Activated CD4-positive, alpha-beta memory T cell treated with anti-CD3 and anti-CD28 coated beads, Interleukin-2, amount 10 ng/mL, durations not matched to agents 7 days and 5 days (primary cell): ENCODE data around the gene RAB11B. TPM values are rescaled to one million over a fixed set of nuclear protein-coding genes. Genes with fewer than 3 reads are reported as not detected.
"Not testable (repeated sequence)": the region's sequence is repeated elsewhere in the genome, so short reads cannot be mapped to it uniquely, and the experiment has no call there.

ENCODE experiments used
- CTCF ChIA-PET: fragments of 350-600 bp; sonication (Branson Sonifier 250); formaldehyde crosslinking; loops from one replicate; lab custom pipeline; 2021; ENCODE audit warnings: antibody characterized with exemption, inconsistent platforms; lab: Charles Lee
- POLR2A ChIA-PET: fragments of 350-600 bp; sonication (Branson Sonifier 250); formaldehyde crosslinking; loops from one replicate; lab custom pipeline; 2021; ENCODE audit warnings: antibody characterized with exemption; lab: Charles Lee
- DNase-seq: peaks from one replicate; pipeline ENCODE4 v3.0.0-alpha.2; 2020
- H3K27ac Mint-ChIP-seq: one replicate; pipeline ENCODE4 v1.8.0; 2021; ENCODE audit warnings: mild to moderate bottlenecking, mixed read lengths
- H3K27me3 Mint-ChIP-seq: one replicate; pipeline ENCODE4 v1.8.0; 2021; ENCODE audit warnings: mixed read lengths
- H3K36me3 Mint-ChIP-seq: one replicate; pipeline ENCODE4 v1.8.0; 2021; ENCODE audit warnings: low read depth, mixed read lengths
- H3K4me1 Mint-ChIP-seq: one replicate; pipeline ENCODE4 v1.8.0; 2021; ENCODE audit warnings: mixed read lengths
- H3K4me3 Mint-ChIP-seq: one replicate; pipeline ENCODE4 v1.8.0; 2021; ENCODE audit warnings: mild to moderate bottlenecking, mixed read lengths
- H3K9me3 Mint-ChIP-seq: one replicate; pipeline ENCODE4 v1.8.0; 2021; ENCODE audit warnings: mixed read lengths
- total RNA-seq, 2 experiments: library from RNA; stranded (reverse); gene quantifications; one replicate each; pipeline ENCODE4 v1.2.3, GENCODE V29; 2021

Gene RAB11B
- total RNA-seq, 2 experiments from 2014 or later = 90.9 to 93.7 TPM

- Mint-ChIP-seq H3K27ac (no peak overlapping the region), H3K4me3 (no peak overlapping the region), H3K4me1 (no peaks in the 10 kb centered on the region), H3K36me3 (peaks cover 7% of the 10 kb centered on the region), H3K9me3 (no peaks in the 10 kb centered on the region), H3K27me3 (no peaks in the 10 kb centered on the region)
- no peak for DNase-seq
- CTCF ChIA-PET = no interaction called here
- POLR2A ChIA-PET = no interaction called here
These were observed 36.1 kb downstream of the RAB11B start for GRCh38 chr19:8426283-8426682.

- no peak for DNase-seq
- H3K27me3 Mint-ChIP-seq = no peaks in the 10 kb centered on the region
- no peaks in the 10 kb centered on the region for H3K4me1 Mint-ChIP-seq
- POLR2A ChIA-PET = interaction anchor here (0.7 kb wide), 1 partner anchor 59 kb away, joined by 3 read pairs; no protein-coding TSS in a partner anchor
- no peaks in the 10 kb centered on the region for H3K9me3 Mint-ChIP-seq
- no peak overlapping the region for H3K27ac Mint-ChIP-seq
- H3K4me3 Mint-ChIP-seq = no peak overlapping the region
- H3K36me3 Mint-ChIP-seq = peaks cover 4% of the 10 kb centered on the region
- CTCF ChIA-PET = no interaction called here
These were observed 38.9 kb downstream of the RAB11B start for GRCh38 chr19:8429044-8429443.

- no peak for DNase-seq
- Mint-ChIP-seq H3K27me3 (no peaks in the 10 kb centered on the region), H3K4me1 (no peaks in the 10 kb centered on the region), H3K36me3 (peaks cover 4% of the 10 kb centered on the region), H3K9me3 (no peaks in the 10 kb centered on the region), H3K4me3 (no peak overlapping the region), H3K27ac (no peak overlapping the region)
- ChIA-PET CTCF (no interaction called here), POLR2A (interaction anchor here (0.7 kb wide), 1 partner anchor 60 kb away, joined by 3 read pairs; no protein-coding TSS in a partner anchor)
These were observed 39.7 kb downstream of the RAB11B start for GRCh38 chr19:8429826-8430225.

- Mint-ChIP-seq H3K36me3 (peaks cover 4% of the 10 kb centered on the region), H3K27ac (no peak overlapping the region), H3K4me3 (no peak overlapping the region), H3K9me3 (no peaks in the 10 kb centered on the region), H3K27me3 (no peaks in the 10 kb centered on the region), H3K4me1 (peaks cover 1% of the 10 kb centered on the region)
- POLR2A ChIA-PET = no interaction called here
- CTCF ChIA-PET = no interaction called here
- no peak for DNase-seq
These were observed 40.5 kb downstream of the RAB11B start for GRCh38 chr19:8430650-8431049.

- no peak overlapping the region for H3K27ac Mint-ChIP-seq
- no peak overlapping the region for H3K4me3 Mint-ChIP-seq
- no peaks in the 10 kb centered on the region for H3K27me3 Mint-ChIP-seq
- peaks cover 4% of the 10 kb centered on the region for H3K4me1 Mint-ChIP-seq
- H3K9me3 Mint-ChIP-seq = no peaks in the 10 kb centered on the region
- H3K36me3 Mint-ChIP-seq = no peaks in the 10 kb centered on the region
- no peak for DNase-seq
- ChIA-PET CTCF (interaction anchor here (0.9 to 1.9 kb wide), 2 partner anchors 23 to 85 kb away, joined by 4 to 5 read pairs; no protein-coding TSS in a partner anchor), POLR2A (no interaction called here)
These were observed 48.1 kb downstream of the RAB11B start for GRCh38 chr19:8438236-8438635.

DNA sequence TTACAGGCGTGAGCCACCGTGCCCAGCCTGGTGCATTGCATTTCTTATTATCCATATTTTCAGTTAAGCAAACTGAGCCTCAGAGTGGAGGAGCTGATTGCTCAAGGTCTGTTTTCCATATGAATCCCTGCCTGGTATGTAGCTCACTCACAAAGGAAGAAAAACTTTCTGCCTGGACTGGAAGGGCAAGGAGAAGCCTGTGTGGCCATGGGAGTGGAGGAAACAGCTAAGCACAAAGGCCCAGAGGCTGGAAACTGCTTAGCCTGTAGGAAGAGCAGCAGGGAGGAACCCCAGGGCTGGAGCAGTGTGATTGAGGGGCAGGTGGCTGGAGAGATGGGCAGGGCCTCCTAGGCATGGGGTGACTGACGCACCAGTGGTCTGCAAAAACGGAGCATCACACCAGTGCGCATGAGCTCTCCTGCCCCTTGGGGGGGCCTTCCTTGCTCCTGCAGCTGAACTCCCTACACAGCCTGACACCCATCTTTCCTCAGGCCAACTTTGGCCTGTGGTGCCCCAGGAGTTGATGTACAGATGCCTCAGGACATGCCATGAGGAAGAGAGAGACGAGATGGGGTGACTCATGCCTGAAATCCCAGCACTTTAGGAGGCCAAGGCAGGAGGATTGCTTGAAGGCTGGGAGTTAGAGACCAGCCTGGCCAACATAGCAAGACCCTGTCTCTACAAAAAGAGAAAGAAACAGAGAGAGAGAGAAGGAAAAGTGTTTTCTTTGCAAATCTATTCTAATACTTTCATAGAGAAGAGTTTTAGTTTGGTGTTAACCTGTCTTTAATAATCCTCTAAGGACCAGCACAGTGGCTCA lies 51.8 kb downstream of the RAB11B start:
- no peaks in the 10 kb centered on the region for H3K9me3 Mint-ChIP-seq
- H3K27me3 Mint-ChIP-seq = no peaks in the 10 kb centered on the region
- peaks cover 19% of the 10 kb centered on the region for H3K4me1 Mint-ChIP-seq
- H3K27ac Mint-ChIP-seq = no peak overlapping the region
- POLR2A ChIA-PET = interaction anchor here (0.6 kb wide), 1 partner anchor 72 kb away, joined by 3 read pairs; the partner anchor contains the start of gene ZNF414
- no peak for DNase-seq
- no peak overlapping the region for H3K4me3 Mint-ChIP-seq
- CTCF ChIA-PET = interaction anchor here (0.6 kb wide), 1 partner anchor 100 kb away, joined by 3 read pairs; no protein-coding TSS in a partner anchor
- H3K36me3 Mint-ChIP-seq = peaks cover 15% of the 10 kb centered on the region

- H3K9me3 Mint-ChIP-seq, DNase-seq, H3K27me3 Mint-ChIP-seq: not testable (repeated sequence)
- peaks cover 28% of the 10 kb centered on the region for H3K36me3 Mint-ChIP-seq
- H3K27ac Mint-ChIP-seq = peak overlapping the region; percentile 96
- H3K4me3 Mint-ChIP-seq = peak overlapping the region; percentile 90
- H3K4me1 Mint-ChIP-seq = peaks cover 35% of the 10 kb centered on the region
- ChIA-PET CTCF (interaction anchor here (0.6 to 2.9 kb wide), 7 partner anchors 9 to 169 kb away, joined by 3 to 18 read pairs (median 4); partner anchors contain the start of genes MARCHF2 and ZNF414), POLR2A (interaction anchor here (0.6 to 5.4 kb wide), 21 partner anchors 8 to 133 kb away, joined by 3 to 50 read pairs (median 6); partner anchors contain the start of genes MARCHF2, MYO1F, NDUFA7 and RAB11B)
These were observed 54.0 kb downstream of the RAB11B start for GRCh38 chr19:8444140-8444676.

DNA sequence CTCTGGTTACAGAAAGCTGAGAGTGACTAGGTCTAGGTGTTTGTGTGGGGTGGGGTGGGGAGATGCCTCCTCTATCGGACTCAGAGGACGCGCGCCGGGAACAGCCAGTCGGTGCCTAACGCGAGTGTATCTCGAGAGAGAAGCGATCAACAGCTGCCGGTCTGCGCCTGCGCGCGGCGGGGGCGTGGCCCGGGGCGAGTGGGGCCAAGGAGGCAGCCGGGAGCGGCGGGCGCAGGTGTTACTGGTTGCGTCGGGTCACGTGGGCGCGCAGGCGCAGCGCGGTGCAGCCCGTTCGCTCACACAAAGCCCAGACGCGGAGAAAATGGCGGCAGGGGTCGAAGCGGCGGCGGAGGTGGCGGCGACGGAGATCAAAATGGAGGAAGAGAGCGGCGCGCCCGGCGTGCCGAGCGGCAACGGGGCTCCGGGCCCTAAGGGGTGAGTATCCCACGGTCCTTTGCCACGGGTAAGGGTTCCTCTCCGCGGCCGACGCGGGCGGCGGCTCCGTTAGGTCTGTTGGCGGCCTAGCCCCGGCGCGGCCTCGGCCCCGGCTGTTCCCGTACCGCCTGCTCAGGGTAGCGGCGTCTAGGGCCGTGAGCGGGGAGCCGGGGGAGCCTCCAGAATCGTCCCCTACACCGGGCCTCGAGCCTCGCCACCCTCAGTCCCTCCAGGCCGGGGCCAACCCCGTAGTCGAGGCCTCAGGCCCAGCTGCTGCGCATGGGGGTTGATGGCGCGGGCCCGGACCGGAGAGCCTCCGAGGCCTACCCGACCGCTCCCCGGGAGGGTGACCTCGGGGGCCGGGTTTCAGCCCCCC lies 54.7 kb downstream of the RAB11B start, which contains the start of gene HNRNPM:
Gene HNRNPM (plus strand): TSS at position 299 of the 811 bp plus-strand sequence. CDS start 24 bp downstream, at position 323.
- DNase-seq = peak; percentile 100
- H3K9me3 Mint-ChIP-seq = no peaks in the 10 kb centered on the region
- no peaks in the 10 kb centered on the region for H3K27me3 Mint-ChIP-seq
- H3K4me3 Mint-ChIP-seq = peak within 1 kb of the TSS; percentile 90
- H3K4me1 Mint-ChIP-seq = peaks cover 39% of the 10 kb centered on the region
- peak within 1 kb of the TSS; percentile 96 for H3K27ac Mint-ChIP-seq
- CTCF ChIA-PET = interaction anchor here (0.6 to 2.9 kb wide), 9 partner anchors 8 to 177 kb away, joined by 3 to 18 read pairs (median 4); partner anchors contain the start of genes MARCHF2 and ZNF414
- POLR2A ChIA-PET = interaction anchor here (0.6 to 5.4 kb wide), 23 partner anchors 8 to 576 kb away, joined by 3 to 50 read pairs (median 5); partner anchors contain the start of genes MARCHF2, MYO1F, NDUFA7 and RAB11B
- peaks cover 29% of the 10 kb centered on the region for H3K36me3 Mint-ChIP-seq

- ChIA-PET CTCF (interaction anchor here (0.6 to 2.9 kb wide), 6 partner anchors 12 to 177 kb away, joined by 3 to 18 read pairs (median 4); partner anchors contain the start of gene MARCHF2), POLR2A (interaction anchor here (1.2 to 5.4 kb wide), 11 partner anchors 11 to 576 kb away, joined by 3 to 50 read pairs (median 11); partner anchors contain the start of genes MARCHF2, MYO1F, NDUFA7 and RAB11B)
- no peaks in the 10 kb centered on the region for H3K9me3 Mint-ChIP-seq
- H3K27me3 Mint-ChIP-seq = no peaks in the 10 kb centered on the region
- peaks cover 43% of the 10 kb centered on the region for H3K4me1 Mint-ChIP-seq
- peak overlapping the region; percentile 87 for H3K4me3 Mint-ChIP-seq
- peaks cover 30% of the 10 kb centered on the region for H3K36me3 Mint-ChIP-seq
- H3K27ac Mint-ChIP-seq = peak overlapping the region; percentile 89
- peak; percentile 49 for DNase-seq
These were observed 55.4 kb downstream of the RAB11B start for GRCh38 chr19:8445488-8446001.

DNA sequence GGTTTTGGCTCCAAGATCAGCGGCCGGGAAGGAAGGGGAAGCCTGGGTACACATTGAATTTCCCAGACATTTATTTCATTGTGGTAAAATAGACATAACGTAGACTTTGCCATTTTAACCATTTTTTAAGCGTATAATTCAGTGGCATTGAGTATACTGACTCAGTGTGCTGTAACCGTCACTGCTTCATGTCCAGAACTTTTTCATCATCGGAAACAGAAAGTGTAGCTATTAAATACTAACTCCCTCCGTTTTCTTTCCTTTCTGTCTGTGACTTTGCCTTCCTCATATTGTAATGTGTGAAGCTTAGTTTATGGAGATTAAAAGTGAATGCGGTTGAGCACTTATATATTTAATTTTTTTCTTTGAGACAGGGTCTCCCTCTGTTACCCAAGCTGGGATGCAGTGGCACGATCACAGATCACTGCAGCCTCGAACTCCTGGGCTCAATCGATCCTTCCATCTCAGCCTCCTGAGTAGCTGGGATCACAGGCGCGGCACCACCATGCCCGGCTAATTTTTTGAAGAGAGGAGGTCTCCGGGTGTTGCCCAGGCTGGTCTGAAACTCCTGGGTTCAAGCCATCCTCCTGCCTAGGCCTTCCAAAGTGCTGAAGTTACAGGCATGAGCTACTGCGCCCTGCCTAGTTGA lies 56.0 kb downstream of the RAB11B start:
- H3K27me3 Mint-ChIP-seq = no peaks in the 10 kb centered on the region
- POLR2A ChIA-PET = interaction anchor here (0.6 to 5.4 kb wide), 11 partner anchors 10 to 577 kb away, joined by 3 to 50 read pairs (median 5); partner anchors contain the start of genes MARCHF2, MYO1F, NDUFA7 and RPS28
- DNase-seq = no peak
- H3K4me1 Mint-ChIP-seq = peaks cover 46% of the 10 kb centered on the region
- CTCF ChIA-PET = interaction anchor here (0.6 to 2.9 kb wide), 5 partner anchors 11 to 152 kb away, joined by 3 to 18 read pairs (median 3); partner anchors contain the start of gene MARCHF2
- peaks cover 32% of the 10 kb centered on the region for H3K36me3 Mint-ChIP-seq
- H3K9me3 Mint-ChIP-seq = no peaks in the 10 kb centered on the region
- peak overlapping the region; percentile 87 for H3K4me3 Mint-ChIP-seq
- peak overlapping the region; percentile 89 for H3K27ac Mint-ChIP-seq

GRCh38 chr19:8449830-8450229 lies 59.7 kb downstream of the RAB11B start:
- no peak for DNase-seq
- Mint-ChIP-seq H3K36me3 (peaks cover 50% of the 10 kb centered on the region), H3K9me3 (no peaks in the 10 kb centered on the region), H3K4me3 (no peak overlapping the region), H3K4me1 (peaks cover 75% of the 10 kb centered on the region), H3K27ac (peak overlapping the region; percentile 16), H3K27me3 (no peaks in the 10 kb centered on the region)
- ChIA-PET CTCF (interaction anchor here (0.6 to 2.2 kb wide), 6 partner anchors 37 to 130 kb away, joined by 3 to 6 read pairs (median 4); partner anchors contain the start of gene MARCHF2), POLR2A (interaction anchor here (1.5 to 2.5 kb wide), 3 partner anchors 8 to 64 kb away, joined by 5 to 11 read pairs (median 7); no protein-coding TSS in a partner anchor)
